GM21723 (cell line): ENCODE data around the gene PFKFB3.
A peak's percentile ranks its signal among the peaks of the same experiment; 100 is the strongest.
"Not testable (repeated sequence)": the region's sequence is repeated elsewhere in the genome, so short reads cannot be mapped to it uniquely, and the experiment has no call there.

ENCODE experiments used
- ATAC-seq: cut with Tn5 transposase; IDR thresholded peaks from one replicate; pipeline ENCODE4 v1.9.1; 2021; ENCODE audit warnings: mild to moderate bottlenecking, moderate library complexity; ENCODE audit not compliant: unreplicated experiment

Gene PFKFB3

GRCh38 chr10:6202684-6203330, at the start of gene PFKFB3:
Gene PFKFB3, plus strand, starts transcription at chr10:6202932. Its CDS starts 329 bp downstream, at chr10:6203261.
- ATAC-seq: peak; percentile 74

GRCh38 chr10:6153845-6154244, 48.9 kb upstream of the PFKFB3 start:
- ATAC-seq: no peak

- ATAC-seq: no peak
Measured at GRCh38 chr10:6154566-6154965, 48.2 kb upstream of the PFKFB3 start.

- ATAC-seq: no peak
Measured at GRCh38 chr10:6158276-6158675, 44.5 kb upstream of the PFKFB3 start.

- ATAC-seq: no peak
Measured at GRCh38 chr10:6161921-6162320, 40.8 kb upstream of the PFKFB3 start.

GRCh38 chr10:6162589-6163356, 40.0 kb upstream of the PFKFB3 start:
- ATAC-seq: no peak

- ATAC-seq: peak; percentile 94
Measured at GRCh38 chr10:6163364-6164270, 39.1 kb upstream of the PFKFB3 start.

GRCh38 chr10:6164271-6165095, 38.2 kb upstream of the PFKFB3 start:
- ATAC-seq: no peak

GRCh38 chr10:6165221-6165725, 37.5 kb upstream of the PFKFB3 start:
- no peak for ATAC-seq

- not testable (repeated sequence) for ATAC-seq
Measured at GRCh38 chr10:6165933-6166332, 36.8 kb upstream of the PFKFB3 start.

- ATAC-seq: no peak
Measured at GRCh38 chr10:6167456-6167855, 35.3 kb upstream of the PFKFB3 start.

- no peak for ATAC-seq
Measured at GRCh38 chr10:6168084-6168483, 34.6 kb upstream of the PFKFB3 start.

- no peak for ATAC-seq
Measured at GRCh38 chr10:6170638-6171037, 32.1 kb upstream of the PFKFB3 start.

- no peak for ATAC-seq
Measured at GRCh38 chr10:6171881-6172695, 30.6 kb upstream of the PFKFB3 start.

GRCh38 chr10:6173203-6173602, 29.5 kb upstream of the PFKFB3 start:
- no peak for ATAC-seq

GRCh38 chr10:6174201-6174874, 28.4 kb upstream of the PFKFB3 start:
- ATAC-seq: no peak

GRCh38 chr10:6175329-6176055, 27.2 kb upstream of the PFKFB3 start:
- no peak for ATAC-seq

- no peak for ATAC-seq
Measured at GRCh38 chr10:6176691-6177231, 26.0 kb upstream of the PFKFB3 start.
